HG03108 (cell line): ENCODE measurements around the gene KRTAP10-3.

Source experiments
- ATAC-seq: cut with Tn5 transposase; IDR thresholded peaks from one replicate; pipeline ENCODE4 v1.9.1; 2021; ENCODE audit warnings: moderate library complexity; ENCODE audit not compliant: unreplicated experiment

Gene KRTAP10-3

DNA sequence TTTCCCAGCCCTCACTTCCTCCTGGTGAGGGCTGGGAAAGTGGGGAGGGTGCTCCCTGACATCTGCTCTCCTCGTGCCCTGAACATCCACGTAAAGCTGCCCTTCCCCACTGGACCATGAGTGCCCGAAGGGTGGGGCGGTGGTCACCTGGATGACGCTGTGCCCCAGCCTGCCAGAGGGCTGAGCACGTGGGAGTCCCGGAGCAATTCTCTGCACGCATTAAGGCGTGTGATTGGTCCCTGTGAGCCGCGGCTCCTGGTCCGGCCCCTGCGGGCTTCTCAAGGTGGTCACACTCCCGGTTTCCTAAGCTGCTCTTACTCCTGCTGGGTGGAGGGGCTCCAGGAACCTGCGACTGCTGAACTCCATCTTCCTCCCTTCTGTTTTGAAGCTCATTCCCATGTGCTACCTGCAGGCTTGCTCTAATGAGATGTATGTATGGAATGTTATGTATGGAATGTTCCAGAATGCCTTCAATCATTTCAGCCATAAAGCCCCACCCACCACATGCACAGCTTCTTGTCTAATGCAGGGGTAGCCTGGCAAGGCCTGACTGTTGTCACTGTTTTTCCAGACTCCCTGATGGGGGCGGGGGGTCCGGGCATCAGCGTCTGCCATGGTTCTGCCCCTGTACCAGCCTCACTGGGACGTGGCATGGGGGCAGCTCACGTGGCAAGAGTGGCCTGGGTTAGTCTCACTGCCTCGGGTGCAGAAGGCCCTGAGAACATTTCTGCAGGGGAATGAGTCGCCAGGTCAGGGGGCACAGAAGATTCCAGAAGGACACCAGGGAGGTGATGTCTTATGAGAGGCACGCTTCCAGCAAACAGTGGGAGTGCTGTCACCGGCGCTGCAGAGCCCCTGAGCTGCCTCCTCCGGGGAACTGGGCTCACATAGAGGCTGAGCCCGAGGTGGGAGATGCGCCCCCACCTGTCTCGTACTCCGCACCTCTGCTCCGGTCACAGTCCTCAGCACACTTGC is 38.0 kb downstream of the KRTAP10-3 start:
- ATAC-seq, result no peak

DNA sequence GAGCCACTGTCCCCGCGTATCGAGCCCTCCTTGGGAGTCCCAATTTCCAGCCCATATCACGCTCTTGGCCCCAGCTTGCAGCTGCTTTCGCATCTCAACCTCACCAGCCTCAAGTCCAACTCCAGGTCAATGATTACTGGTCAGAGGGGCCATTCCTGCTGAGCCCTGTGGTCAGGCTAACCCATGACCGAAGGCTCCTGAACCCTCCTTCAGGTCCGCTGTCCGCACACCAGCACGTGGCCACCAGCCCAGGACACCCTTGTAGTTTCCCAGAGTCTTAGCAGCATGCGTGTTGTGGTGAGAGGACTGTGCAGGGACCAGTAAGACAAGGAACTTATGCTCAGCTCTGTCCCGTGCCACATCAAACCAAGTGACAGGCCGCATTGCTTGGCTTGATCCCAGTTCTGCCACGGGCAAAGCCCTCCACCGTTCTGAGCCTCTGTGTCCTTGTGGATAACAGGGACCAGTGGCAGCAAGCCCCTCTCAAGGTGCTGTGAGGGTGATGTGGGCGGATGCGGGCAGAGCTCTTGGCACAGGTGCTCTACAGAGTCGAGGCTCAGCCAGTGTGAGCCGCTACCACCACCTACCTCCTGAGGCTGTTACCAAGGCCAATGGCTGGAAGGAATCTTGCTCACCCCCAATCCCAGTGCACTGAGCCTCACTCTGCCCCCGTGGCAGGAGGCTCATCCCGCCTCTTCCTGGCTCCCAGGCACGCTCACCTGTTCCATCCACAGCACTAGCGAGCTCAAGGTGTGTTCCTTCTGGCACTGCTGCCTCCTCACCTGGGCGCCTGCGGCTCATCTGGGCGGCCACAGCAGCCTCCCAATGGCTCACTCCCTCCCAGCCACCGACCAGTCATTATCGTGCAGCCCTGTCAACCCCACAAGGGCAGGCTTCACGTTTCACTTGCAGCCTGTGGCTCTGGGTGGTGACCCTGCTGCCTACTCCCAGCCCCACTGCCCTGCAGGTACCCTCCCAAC is 39.0 kb downstream of the KRTAP10-3 start:
- ATAC-seq, result no peak

DNA sequence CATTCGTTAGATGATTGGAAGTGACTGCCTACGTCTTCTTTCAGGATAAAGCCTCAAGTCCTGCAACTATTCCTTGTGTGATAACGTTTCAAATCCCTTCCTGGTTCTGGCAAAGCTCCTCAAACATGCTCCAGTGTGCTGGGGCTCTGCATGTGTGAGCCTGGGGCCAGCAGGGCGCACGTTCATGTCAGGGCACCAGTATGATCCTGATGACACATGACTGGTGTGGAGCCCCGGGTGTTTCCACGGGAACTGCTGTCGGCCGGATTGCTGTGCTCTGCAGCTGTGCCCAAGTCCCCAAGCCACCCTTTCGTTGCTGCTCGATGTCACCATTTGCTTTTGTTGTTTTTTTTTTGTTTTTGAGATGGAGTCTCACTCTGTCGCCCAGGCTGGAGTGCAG is 39.9 kb downstream of the KRTAP10-3 start:
- no peak for ATAC-seq

DNA sequence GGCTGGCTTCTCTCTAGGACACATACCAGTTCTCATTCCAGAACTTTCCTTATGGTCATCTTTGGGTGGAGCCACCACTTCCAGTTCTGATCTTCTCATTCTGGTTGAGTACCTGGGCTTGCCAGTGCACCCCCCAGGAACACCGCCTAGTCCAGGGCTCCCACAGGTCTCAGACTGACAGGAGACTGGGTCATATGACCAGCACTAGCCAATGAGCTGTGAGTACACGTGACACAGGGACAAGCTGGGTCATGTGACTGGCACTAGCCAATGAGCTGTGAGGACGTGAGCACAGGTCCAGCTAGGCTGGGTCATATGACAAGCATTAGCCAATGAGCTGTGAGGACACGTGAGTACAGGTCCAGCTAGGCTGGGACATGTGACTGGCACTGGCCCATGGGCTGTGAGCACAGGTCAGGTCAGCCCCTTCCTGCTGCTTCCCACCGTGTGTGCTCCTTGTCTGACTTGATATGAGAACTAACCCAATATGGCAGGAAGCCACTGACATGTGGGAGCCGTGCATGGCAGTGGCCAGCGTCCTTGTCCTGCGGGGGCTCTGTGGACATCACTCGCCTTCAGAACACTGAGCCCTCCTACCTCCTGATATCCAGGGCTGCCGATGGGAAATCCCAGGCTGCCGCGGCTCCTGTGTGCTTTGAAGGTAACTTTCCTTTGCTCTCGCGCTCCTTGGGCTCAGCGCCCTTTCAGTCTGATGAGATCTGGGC is 41.3 kb downstream of the KRTAP10-3 start:
- no peak for ATAC-seq

DNA sequence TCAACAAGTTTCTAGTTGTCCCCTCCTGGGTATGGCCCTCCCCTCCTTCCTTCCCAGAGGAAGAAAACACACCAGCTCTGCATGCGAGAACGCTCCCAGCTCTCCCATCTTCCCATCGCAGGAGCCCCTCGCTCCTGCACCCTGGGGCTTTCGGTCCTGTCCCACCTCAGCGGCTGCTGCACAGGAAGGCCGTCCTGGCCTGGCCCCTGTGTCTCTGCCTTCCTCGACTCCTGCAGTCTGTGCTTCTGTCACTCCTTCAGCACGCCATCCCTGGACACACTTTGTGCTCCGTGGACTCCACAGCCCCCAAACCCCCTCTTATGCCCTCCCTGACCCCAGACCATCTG is 41.8 kb downstream of the KRTAP10-3 start:
- no peak for ATAC-seq

DNA sequence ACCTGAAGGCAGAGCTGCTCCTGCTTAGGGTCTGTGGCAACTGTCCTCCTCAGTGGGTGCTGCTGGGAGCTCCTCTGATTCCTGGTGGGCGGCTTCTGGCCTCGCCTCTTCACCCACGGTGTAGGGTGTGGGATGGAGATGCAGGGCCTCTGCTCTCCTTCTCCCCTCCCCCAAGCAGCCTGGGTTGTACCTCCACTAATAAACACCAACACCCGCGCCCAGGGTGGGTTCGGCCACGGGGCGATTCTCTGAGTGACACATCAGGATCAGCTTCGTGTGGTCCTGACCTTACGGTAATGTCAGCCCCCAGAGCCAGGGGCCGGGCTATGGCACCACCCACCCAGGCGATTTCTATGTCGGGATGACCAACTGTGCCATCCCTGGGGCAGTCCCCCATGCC is 42.3 kb downstream of the KRTAP10-3 start:
- ATAC-seq, result no peak

DNA sequence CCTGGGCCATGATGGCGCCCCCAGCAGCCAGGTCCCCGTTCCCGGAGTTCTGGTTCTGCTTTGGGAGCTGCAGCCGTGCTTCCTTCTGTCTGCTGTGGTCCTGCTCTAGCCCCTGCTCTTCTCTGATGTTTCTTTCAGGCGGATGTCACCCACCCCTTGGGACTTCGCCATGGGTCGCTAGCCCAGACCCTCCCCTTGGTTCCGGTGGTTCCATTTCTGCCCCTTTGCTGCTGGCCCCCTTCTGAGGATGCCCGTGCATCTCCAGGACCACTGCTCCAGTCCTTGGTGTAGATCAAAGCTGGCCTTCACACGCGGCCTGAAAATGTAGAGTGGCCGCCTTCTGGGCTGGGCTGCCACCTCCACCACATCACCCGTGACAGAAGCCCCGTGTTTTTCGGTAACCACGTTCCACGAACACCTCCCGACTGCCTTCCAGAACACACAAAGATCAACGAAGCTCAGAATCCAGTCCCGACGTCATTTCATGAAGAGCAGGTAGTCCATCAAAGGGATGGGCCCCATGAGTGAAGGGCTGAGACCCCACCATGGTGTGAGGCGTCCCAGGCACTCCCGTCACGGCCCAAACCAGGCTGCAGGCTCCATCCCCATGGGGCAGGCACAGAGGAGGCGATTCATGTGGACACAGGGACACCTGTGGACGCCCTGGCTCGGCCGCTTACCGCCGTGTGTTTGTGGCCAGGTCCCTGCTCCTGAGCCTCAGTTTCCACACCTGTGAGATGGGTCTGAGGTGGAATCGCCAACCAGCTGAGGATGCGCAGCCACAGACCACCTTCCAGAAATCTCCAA is 43.0 kb downstream of the KRTAP10-3 start:
- ATAC-seq, result no peak

DNA sequence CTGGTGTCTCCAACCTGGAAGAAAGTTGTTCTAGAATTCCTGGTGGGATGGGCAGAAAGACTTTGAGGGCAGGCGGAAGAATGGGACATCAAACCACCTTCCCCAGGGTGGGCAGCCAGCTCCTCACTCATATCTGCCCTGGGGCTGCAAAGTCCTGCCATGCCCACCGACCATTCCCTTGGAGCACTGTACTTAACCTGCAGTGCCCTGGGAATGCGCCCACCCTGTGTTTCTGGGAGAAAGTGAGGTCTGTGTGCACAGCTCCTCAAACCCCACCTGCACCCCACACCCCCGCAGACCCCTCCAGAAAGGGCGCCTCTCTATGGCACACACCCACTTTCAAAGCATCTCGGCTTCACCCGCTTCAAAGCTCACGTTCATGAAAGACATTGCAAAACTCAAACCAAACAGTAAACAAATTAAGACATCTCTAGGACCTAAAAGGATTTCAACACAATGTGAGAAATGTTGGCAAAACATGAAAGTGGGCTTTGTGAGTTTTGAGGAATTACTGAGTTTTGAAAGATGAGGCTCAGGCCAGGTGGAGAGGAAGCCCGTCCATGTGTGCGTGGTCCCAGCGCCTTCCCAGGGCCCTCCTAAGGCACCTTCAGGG is 43.7 kb downstream of the KRTAP10-3 start:
- ATAC-seq, result no peak

DNA sequence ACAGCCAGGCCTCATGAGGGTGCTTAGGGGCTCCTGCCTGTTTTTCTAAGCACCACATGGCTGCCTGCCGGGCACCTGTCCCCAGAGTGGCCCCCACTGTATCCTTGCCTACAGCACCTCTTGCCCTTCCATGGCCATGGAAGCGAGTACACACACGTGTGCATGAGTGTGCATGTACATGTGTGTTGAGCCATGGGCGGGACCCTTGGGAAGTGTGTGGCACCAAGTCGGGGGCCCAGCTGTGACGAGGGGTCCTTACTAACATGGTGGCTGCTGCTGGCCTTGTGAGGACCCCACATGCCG is 44.4 kb downstream of the KRTAP10-3 start:
- no peak for ATAC-seq

DNA sequence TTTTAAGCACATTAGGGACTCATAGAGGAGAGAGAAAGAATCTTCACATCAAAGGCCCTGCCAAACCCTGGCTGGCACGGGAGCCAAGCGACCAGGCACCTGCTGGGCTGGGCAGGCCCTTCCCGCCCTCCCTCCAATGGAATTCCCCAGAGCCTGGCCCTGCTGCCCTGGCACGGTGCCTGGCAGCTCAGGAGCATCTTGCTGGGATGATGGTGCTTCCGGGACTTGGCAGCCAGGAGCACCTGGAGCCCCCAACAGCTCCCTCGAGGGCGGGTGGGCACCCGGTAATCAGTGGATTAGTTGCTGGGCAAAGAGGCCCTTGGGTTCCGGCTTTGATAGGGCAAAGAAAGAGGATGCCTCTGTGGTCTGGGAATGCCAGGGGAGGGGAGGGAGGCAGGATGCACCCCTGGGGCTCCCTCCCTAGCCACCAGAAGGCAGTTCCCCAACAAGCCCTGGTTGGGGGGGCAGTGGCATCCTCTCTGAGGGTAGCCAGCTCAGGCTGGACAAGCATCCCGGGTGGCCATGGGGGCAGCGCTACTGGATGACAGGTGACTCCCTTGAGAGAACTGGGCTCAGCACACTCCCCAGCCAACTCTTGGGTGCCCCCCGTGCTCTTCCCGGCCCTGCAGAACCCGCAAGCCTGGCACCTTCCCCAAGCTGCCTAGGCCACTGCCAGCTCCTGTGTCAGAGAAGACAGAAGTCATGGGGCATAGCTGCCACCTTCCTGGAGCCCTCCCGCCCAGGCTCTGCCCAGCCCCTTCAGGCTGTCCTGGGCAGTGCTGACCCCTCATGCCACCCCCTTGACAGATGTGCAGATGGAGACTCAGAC is 45.0 kb downstream of the KRTAP10-3 start:
- ATAC-seq, result no peak

DNA sequence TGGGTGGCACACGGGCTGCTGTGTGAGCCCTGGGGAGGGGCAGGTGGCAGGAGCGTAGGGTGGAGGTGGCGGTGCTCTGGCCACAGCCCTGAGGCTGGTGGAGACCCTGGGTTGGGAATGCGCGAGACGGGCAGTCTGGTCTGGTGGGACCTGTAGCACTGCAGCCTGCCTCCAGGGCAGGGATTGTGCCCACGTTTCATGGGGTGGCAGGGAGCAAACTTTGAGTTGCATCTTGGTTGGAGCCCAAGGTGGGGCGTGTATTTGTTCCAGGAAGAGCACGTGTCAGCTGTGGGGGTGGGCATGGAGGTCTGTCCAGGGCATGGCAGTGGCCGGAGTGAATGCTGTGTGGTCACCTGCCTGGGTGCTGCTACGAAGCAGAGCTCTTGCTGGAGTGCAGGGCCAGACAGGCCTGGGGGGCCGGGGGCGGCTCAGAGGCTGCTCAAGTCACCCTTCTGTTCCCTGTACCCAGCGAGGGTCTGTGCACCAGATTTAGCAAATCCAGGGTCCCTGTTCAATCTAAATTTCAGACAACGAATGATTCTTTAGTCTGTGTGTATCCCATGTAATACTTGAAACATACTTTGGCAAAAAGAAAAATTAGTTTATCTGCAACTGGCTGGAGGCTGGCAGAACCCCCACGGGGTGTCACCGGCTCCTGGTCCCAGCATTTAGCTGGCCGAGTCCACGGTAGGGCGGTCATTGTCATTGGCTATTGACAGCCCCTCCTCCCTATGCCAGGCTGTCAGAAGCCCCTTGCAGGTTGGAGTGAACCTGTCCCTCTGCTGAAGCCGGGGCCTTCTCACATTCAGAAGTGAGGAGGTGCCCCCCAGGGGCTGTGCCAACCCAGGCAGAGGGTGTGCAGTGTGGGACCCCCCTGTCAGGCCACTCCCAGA is 45.9 kb downstream of the KRTAP10-3 start:
- no peak for ATAC-seq

DNA sequence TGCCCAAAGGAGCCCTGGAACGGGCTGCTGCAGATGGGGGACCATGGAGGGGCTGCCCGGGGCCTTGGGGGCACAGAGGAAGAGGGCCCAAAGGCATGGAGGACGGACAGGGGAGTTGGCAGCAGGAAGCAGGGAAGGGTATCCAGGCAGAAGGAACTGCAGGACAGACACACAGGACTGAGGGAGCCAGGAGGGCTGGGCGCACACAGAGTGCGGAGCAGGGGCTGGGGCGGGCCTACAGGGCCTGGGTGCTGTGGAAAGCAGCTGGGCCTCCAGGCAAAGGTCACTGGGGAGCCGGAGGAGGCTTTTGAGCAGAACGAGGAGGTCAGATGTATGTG is 46.7 kb downstream of the KRTAP10-3 start:
- no peak for ATAC-seq

DNA sequence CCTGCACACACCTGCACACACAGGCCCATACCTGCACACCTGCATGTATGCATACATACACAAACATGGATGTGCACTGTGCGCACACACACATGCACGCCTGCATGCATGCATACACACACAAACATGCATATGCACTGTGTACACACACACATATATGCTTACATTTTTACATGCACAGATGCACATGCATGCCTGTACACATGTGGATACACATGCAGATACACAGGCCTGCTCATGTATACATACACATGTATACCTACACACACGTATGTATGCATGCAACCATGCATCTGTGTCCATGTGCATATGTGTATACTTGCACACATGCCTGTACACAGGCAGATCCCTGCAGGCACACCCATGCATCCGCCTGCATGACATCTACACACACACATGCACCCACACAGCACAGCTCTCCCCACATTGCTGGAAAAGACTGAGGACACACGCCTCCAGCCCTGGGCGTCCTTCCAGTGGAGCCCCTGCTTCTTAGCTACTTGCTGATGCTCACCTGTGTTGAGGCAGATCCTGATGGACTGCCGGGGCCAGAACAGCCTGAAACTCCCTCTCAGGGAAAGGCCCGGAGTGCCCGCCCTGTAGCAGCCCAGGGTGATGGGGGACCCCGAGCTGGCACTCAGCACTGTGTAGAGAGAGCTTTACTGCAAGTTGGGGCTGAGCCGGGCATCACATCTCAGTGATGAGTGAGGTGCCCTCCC is 47.2 kb downstream of the KRTAP10-3 start:
- ATAC-seq, result no peak

DNA sequence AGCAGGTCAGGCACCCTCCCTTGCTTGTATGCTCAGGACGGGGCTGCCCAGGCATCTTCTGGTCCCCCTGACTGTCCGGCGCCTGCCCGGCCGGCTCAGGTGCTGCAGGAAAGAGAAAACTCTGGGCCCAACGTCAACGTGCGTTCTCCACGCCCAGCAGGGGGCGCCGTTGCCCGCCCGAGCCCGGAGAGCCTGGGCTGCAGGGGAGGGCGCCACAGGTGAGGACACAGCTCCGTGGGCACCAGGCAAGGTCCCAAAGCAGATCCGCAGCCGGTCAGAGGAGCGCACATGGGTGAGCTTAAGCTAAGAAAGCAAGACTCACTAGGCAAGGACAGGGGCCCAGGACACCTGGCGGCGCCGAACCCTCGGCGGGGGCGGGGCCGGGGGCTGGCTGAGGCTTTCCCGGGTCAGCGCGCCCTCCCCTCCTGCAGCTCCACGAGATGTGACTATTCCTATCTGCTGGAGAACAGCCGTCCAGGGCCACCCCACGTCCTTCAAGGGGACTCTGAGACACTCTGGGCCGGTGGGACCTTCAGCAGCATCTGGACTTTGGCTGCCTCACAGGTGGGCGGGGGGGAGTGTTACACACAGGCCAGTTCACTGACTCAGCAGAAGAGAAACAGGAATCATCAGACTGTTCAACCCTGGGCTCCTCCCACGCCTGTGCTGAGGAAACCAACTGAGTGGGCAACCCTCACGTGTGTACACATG is 47.9 kb downstream of the KRTAP10-3 start:
- no peak for ATAC-seq

DNA sequence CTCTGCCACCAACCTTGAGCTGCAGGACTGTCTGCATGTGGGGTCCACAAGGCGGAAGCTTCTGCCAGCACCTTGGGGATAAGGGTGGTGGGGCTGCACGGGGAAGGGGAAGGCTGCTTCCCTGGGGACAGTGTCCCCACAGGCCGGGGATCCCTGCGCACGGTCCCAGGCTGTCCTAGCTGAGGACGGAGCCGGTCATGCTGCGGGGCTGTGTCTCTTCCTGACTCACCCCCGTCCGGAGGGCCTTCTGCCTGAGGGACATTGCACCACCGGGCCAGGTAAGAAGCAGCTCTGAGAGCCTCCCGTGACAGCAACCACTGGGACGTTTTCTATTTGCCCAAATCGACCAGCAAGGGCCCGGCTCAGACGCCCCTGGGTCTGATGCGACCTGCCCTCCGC is 48.5 kb downstream of the KRTAP10-3 start:
- ATAC-seq, result no peak

DNA sequence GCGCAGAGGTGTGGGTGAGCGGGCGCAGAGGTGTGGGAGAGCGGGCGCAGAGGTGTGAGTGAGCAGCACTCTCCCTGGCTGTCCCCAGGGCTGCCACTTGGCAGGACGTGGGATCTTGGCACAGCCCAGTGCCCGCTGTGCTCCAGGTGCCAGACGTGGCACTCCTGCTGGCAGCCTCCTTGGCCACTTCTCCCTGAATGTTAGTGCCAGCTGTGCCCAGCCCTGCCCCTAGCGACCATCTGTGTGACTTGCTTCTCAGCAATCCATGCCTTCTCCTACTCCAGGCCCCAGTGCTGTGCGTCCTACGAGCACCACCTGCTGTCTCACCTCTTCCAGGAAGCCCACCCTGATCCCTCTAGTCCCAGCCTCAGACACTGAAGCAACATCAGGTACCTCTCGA is 49.1 kb downstream of the KRTAP10-3 start:
- ATAC-seq, result no peak
